Memory B cell (primary cell): ENCODE results near the gene RUBCNL.

ENCODE experiments used
- ATAC-seq: fragments of 150-1000 bp; cut with Tn5 transposase; 2 replicates; pipeline ENCODE4 v1.10.0; 2021; ENCODE audit warnings: low read depth, mild to moderate bottlenecking, moderate library complexity
- DNase-seq, 2 donors: peaks; one replicate each; pipeline ENCODE4 v3.0.0; 2022; ENCODE audit warnings: low spot score in 2 of 2
- H3K27ac Mint-ChIP-seq: one replicate; pipeline ENCODE4 v1.8.0; 2022; ENCODE audit warnings: mild to moderate bottlenecking, moderate library complexity, mixed read lengths
- H3K27me3 Mint-ChIP-seq: one replicate; pipeline ENCODE4 v1.8.0; 2022; ENCODE audit warnings: mixed read lengths
- H3K36me3 Mint-ChIP-seq: one replicate; pipeline ENCODE4 v1.8.0; 2022; ENCODE audit warnings: mild to moderate bottlenecking, mixed read lengths
- H3K4me1 Mint-ChIP-seq: one replicate; pipeline ENCODE4 v1.8.0; 2022; ENCODE audit warnings: mixed read lengths
- H3K4me3 Mint-ChIP-seq: one replicate; pipeline ENCODE4 v1.8.0; 2022; ENCODE audit warnings: mild to moderate bottlenecking, moderate library complexity, mixed read lengths
- H3K9me3 Mint-ChIP-seq: one replicate; pipeline ENCODE4 v1.8.0; 2022; ENCODE audit warnings: mixed read lengths

Gene RUBCNL

DNA sequence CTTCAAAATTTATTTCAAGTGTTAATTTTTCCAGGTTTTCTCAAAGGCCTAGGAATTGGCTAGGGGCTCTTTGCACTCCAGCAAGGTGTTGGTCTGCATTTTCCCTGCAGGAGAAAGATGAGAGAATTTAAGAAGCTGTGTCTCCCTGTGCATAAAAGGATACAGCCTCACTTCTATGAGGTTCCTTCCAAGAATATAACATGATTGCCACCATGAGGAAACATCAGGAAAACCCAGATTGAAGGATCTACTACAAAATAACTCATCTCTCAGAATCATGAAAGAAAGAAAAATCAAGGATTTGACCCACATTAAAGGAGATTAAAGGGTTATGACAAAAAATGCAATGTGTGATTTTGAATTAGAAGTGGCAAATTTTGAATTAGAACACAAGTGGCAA, 69.9 kb downstream of the RUBCNL start:
- DNase-seq (no peak), ATAC-seq (no peak)
- H3K4me1 Mint-ChIP-seq = peaks cover 14% of the 10 kb centered on the region
- H3K27ac Mint-ChIP-seq = no peak overlapping the region
- H3K27me3 Mint-ChIP-seq = peaks cover 3% of the 10 kb centered on the region
- H3K9me3 Mint-ChIP-seq = no peaks in the 10 kb centered on the region
- no peak overlapping the region for H3K4me3 Mint-ChIP-seq
- H3K36me3 Mint-ChIP-seq = peaks cover 2% of the 10 kb centered on the region

- Mint-ChIP-seq H3K4me1 (peaks cover 7% of the 10 kb centered on the region), H3K9me3 (no peaks in the 10 kb centered on the region), H3K36me3 (peaks cover 2% of the 10 kb centered on the region), H3K27me3 (peaks cover 3% of the 10 kb centered on the region), H3K4me3 (no peak overlapping the region), H3K27ac (no peak overlapping the region)
- no peak for DNase-seq
- ATAC-seq = no peak
Measured at GRCh38 chr13:46315491-46316075, 71.5 kb downstream of the RUBCNL start.

- no peak overlapping the region for H3K27ac Mint-ChIP-seq
- H3K4me3 Mint-ChIP-seq = no peak overlapping the region
- peaks cover 5% of the 10 kb centered on the region for H3K36me3 Mint-ChIP-seq
- peaks cover 7% of the 10 kb centered on the region for H3K4me1 Mint-ChIP-seq
- ATAC-seq (no peak), DNase-seq (no peak)
- peaks cover 3% of the 10 kb centered on the region for H3K27me3 Mint-ChIP-seq
- H3K9me3 Mint-ChIP-seq = peaks cover under 1% of the 10 kb centered on the region
Measured at GRCh38 chr13:46315036-46315435, 72.0 kb downstream of the RUBCNL start.

DNA sequence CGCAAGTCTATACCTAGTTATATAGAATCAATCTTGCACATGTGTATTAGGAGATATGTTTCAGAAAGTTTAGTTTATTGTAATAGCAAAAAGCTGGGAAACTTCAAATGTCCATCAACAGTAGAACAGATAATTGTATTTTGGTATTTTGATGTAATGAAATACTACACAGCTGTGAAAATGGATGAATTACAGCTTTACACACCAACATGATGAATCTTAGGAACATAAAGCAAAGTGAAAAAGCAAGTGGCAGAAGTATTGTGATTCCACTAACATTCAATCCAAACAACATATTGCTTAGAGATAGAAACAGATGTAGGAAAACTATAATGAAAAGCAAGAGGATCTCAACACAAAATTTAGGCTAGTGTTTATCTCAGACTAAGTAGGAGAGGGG, 72.5 kb downstream of the RUBCNL start:
- peaks cover 8% of the 10 kb centered on the region for H3K36me3 Mint-ChIP-seq
- H3K27me3 Mint-ChIP-seq = peaks cover 7% of the 10 kb centered on the region
- peaks cover 5% of the 10 kb centered on the region for H3K9me3 Mint-ChIP-seq
- H3K4me3 Mint-ChIP-seq = no peak overlapping the region
- no peak for ATAC-seq
- DNase-seq = no peak
- no peak overlapping the region for H3K27ac Mint-ChIP-seq
- H3K4me1 Mint-ChIP-seq = peaks cover 7% of the 10 kb centered on the region

DNA sequence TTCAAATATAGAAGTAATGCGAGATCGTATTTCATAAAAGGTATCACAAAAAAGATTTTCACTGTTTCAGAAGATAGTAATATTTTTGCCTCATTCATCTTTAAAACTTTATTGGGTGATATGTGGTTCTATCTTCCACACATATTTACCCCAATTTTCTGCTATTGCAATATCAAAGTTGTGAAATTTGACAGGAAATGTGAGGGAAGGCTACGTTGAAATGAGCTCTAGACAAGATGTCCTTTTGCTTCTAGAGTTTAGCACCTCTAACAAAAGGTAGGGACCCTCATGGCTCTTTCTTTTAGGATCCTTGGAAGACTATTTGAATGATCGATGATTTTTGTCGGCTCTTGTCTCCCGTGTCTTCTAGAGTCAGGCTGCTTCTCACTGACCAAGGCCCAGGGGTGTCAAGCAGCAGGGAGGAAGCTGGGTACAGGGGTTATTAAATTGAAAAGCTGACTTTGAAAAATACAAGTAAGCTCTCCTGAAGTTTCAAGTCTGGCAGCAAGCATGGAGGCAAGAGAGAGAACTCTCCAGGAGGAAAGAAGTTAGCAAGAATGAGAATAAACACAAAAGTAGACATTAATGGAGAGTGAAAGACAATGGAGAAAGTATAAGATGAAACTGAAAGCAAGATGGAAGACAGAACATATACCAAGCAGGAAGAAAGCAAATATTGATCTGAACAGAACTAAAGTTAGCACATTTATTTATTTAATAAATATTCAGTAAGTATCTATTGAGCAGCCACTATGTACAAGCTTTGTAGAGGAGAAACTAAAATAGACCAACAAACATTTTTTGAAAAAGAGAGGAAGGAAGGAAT, 73.4 kb downstream of the RUBCNL start:
- H3K4me1 Mint-ChIP-seq = peaks cover 3% of the 10 kb centered on the region
- peaks cover 9% of the 10 kb centered on the region for H3K9me3 Mint-ChIP-seq
- no peak overlapping the region for H3K27ac Mint-ChIP-seq
- no peak for ATAC-seq
- DNase-seq = no peak
- no peak overlapping the region for H3K4me3 Mint-ChIP-seq
- peaks cover 9% of the 10 kb centered on the region for H3K27me3 Mint-ChIP-seq
- peaks cover 10% of the 10 kb centered on the region for H3K36me3 Mint-ChIP-seq

DNA sequence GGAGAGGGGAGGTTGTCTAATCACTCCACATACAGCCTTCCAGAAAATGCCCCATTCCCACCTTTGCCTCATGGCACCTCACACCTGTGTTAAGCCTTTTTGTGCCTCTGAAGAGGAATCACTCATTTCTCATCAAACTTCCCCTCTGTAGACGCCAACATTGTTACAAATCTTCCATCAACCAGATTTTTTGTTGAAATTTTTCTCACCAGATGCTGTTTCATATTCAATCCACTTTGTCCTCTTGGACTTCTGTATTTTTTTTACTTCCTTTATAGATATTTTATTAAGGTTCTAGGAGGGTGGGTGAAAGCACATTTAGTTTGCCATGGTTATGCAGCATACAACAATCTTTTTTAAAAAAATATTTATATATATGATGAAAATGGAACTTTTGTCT, 74.0 kb downstream of the RUBCNL start:
- H3K9me3 Mint-ChIP-seq = peaks cover 9% of the 10 kb centered on the region
- ATAC-seq (no peak), DNase-seq (no peak)
- H3K4me1 Mint-ChIP-seq = peaks cover 3% of the 10 kb centered on the region
- H3K36me3 Mint-ChIP-seq = peaks cover 10% of the 10 kb centered on the region
- no peak overlapping the region for H3K27ac Mint-ChIP-seq
- no peak overlapping the region for H3K4me3 Mint-ChIP-seq
- H3K27me3 Mint-ChIP-seq = peaks cover 10% of the 10 kb centered on the region

DNA sequence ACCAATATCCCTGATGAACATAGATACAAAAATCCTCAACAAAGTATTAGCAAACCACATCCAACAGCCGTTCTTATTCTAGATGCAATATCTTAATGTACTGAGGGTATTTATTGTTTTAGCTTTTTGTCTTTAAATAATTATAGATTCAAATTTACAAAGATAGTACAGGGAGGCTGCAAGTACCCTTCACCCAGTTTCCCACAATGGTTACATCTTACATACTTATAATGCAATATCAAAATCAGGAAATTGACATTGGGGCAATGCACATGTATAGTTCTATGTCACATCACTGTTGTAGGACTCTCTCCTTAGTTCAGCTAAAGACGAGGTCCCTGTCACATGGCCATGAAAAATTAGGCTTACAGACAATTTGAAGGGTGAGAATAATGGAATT, 75.8 kb downstream of the RUBCNL start:
- Mint-ChIP-seq H3K4me1 (peaks cover 3% of the 10 kb centered on the region), H3K27ac (no peak overlapping the region), H3K9me3 (peaks cover 9% of the 10 kb centered on the region), H3K27me3 (peaks cover 13% of the 10 kb centered on the region), H3K4me3 (no peak overlapping the region), H3K36me3 (peaks cover 10% of the 10 kb centered on the region)
- no peak for DNase-seq
- ATAC-seq = no peak

- H3K9me3 Mint-ChIP-seq = peaks cover 9% of the 10 kb centered on the region
- H3K27me3 Mint-ChIP-seq = peaks cover 13% of the 10 kb centered on the region
- H3K36me3 Mint-ChIP-seq = peaks cover 10% of the 10 kb centered on the region
- ATAC-seq (no peak), DNase-seq (no peak)
- no peak overlapping the region for H3K4me3 Mint-ChIP-seq
- no peak overlapping the region for H3K27ac Mint-ChIP-seq
- peaks cover 3% of the 10 kb centered on the region for H3K4me1 Mint-ChIP-seq
Measured at GRCh38 chr13:46310066-46310465, 77.0 kb downstream of the RUBCNL start.

DNA sequence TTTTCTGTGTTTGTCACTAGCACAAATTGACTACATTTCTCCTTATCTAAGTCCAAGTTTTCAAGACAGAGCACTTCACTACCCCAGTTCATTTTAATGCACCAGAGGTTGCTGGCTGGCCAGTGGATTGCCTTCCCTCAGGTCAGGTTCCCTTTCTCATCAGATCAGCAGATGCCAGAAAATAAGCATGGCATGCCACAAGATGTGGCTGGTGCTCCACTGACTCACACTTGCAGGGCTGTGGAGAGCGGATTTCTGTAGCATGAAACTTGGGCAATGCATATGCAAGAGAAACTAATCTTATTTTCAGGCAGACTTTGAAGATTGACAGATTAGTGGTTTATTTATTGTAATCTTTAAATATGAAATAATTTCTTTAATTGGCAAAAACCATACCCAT, 79.5 kb downstream of the RUBCNL start:
- Mint-ChIP-seq H3K4me3 (no peak overlapping the region), H3K27ac (no peak overlapping the region), H3K4me1 (peaks cover 4% of the 10 kb centered on the region), H3K36me3 (peaks cover 8% of the 10 kb centered on the region), H3K9me3 (peaks cover 9% of the 10 kb centered on the region), H3K27me3 (peaks cover 11% of the 10 kb centered on the region)
- DNase-seq = no peak
- ATAC-seq = no peak

DNA sequence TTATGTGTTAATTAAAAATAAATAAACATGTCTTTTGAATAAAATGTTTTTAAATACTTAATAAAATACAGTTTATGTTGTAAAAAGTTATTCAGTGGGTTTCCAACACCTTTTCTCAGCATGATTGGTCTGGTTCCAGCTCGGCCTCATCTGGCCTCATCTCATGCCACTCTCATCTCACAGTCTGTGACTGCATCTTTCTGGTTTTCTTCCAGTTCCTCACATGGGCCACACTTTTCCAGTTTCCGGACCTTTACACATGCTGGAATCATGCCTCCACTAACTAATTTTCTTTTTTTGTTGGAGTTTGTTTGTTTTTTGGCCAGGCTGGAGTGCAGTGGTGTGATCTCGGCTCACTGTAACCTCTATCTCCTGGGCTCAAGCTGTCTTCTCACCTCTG, 82.5 kb downstream of the RUBCNL start:
- peaks cover 7% of the 10 kb centered on the region for H3K27me3 Mint-ChIP-seq
- H3K36me3 Mint-ChIP-seq = peaks cover 2% of the 10 kb centered on the region
- ATAC-seq (no peak), DNase-seq (no peak)
- H3K4me1 Mint-ChIP-seq = peaks cover 4% of the 10 kb centered on the region
- H3K9me3 Mint-ChIP-seq = peaks cover 9% of the 10 kb centered on the region
- no peak overlapping the region for H3K27ac Mint-ChIP-seq
- no peak overlapping the region for H3K4me3 Mint-ChIP-seq

DNA sequence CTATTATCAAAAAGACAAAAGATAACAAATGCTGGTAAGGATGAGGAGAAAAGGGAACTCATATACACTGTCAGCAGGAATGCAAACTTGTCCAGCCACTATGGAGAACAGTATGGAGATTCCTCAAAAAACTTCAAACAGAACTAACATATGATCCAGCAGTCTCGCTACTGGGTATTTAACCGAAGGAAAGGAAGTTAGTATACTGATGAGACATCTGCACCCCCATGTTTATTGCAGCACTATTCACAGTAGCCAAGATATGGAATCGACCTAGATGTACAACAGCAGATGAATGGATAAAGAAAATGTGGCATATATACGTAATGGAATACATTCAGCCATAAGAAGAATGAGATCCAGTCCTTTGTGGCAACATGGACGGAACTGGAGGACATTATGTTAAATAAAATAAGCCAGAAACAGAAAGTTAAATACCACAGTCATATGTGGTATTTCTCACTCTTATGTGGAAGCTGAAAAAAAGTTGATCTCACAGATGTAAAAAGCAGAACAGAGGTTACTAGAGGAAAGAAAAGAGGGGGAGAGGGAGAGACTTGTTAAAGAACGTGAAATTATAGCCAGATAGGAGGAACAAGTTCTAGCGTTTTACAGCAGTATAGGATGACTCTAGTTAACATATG, 83.2 kb downstream of the RUBCNL start:
- ATAC-seq = peak; percentile 51
- no peak overlapping the region for H3K27ac Mint-ChIP-seq
- H3K4me1 Mint-ChIP-seq = peaks cover 4% of the 10 kb centered on the region
- H3K27me3 Mint-ChIP-seq = peaks cover 7% of the 10 kb centered on the region
- peaks cover 6% of the 10 kb centered on the region for H3K9me3 Mint-ChIP-seq
- H3K36me3 Mint-ChIP-seq = no peaks in the 10 kb centered on the region
- no peak for DNase-seq
- no peak overlapping the region for H3K4me3 Mint-ChIP-seq

- Mint-ChIP-seq H3K4me3 (no peak overlapping the region), H3K27ac (no peak overlapping the region), H3K9me3 (peaks cover 5% of the 10 kb centered on the region), H3K4me1 (peaks cover 11% of the 10 kb centered on the region), H3K27me3 (peaks cover 5% of the 10 kb centered on the region), H3K36me3 (no peaks in the 10 kb centered on the region)
- DNase-seq (no peak), ATAC-seq (no peak)
Measured at GRCh38 chr13:46297361-46297811, 89.7 kb downstream of the RUBCNL start.

GRCh38 chr13:46296921-46297320, 90.1 kb downstream of the RUBCNL start:
- H3K27ac Mint-ChIP-seq = no peak overlapping the region
- H3K4me3 Mint-ChIP-seq = no peak overlapping the region
- peaks cover 5% of the 10 kb centered on the region for H3K9me3 Mint-ChIP-seq
- ATAC-seq (no peak), DNase-seq (no peak)
- H3K36me3 Mint-ChIP-seq = no peaks in the 10 kb centered on the region
- H3K27me3 Mint-ChIP-seq = peaks cover 5% of the 10 kb centered on the region
- peaks cover 11% of the 10 kb centered on the region for H3K4me1 Mint-ChIP-seq

GRCh38 chr13:46296115-46296822, 90.8 kb downstream of the RUBCNL start:
- no peaks in the 10 kb centered on the region for H3K36me3 Mint-ChIP-seq
- ATAC-seq (no peak), DNase-seq (no peak)
- no peak overlapping the region for H3K4me3 Mint-ChIP-seq
- H3K9me3 Mint-ChIP-seq = peaks cover 3% of the 10 kb centered on the region
- H3K4me1 Mint-ChIP-seq = peaks cover 11% of the 10 kb centered on the region
- H3K27me3 Mint-ChIP-seq = peaks cover 5% of the 10 kb centered on the region
- no peak overlapping the region for H3K27ac Mint-ChIP-seq
